ENCODE measurements around the gene C6orf47.

The C6orf47 gene

DNA sequence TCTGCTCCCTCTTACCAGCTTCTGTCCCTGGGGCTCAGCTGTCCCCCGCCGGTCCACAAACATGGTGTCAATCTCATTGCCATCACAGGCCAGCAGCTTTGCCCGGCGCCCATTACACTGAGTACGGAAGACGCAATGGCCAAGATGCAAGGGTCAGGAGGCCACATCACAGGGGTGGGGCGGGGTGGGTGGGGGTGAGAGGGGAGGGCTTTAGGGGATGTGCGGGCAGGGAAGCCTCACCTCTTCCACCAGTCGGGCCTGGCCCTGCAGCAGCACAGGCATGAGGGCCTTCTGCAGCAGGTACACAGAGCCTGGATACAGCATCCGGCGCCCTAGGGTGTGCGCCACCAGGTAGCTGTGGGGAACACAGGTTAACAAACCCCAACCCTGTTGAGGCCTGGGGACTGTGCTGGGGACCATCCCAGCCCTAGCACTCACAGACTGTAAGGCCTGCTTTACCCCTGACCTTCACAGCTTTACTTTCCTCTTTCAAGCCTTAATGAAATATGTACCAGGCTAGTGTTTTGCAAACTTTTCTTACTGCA is 31.1 kb upstream of the C6orf47 start:
- no peak for DNase-seq (ENCODE audit: low spot score)
- TF ChIP-seq CTCF (IDR thresholded peaks at IDR 0.05; ENCODE audit: extremely low read depth, missing control alignments) = no peak

- no peak for TF ChIP-seq CTCF (IDR thresholded peaks at IDR 0.05; ENCODE audit: extremely low read depth, missing control alignments)
- DNase-seq (ENCODE audit: low spot score) = no peak
Measured at GRCh38 chr6:31691078-31691463, 30.5 kb upstream of the C6orf47 start.

DNA sequence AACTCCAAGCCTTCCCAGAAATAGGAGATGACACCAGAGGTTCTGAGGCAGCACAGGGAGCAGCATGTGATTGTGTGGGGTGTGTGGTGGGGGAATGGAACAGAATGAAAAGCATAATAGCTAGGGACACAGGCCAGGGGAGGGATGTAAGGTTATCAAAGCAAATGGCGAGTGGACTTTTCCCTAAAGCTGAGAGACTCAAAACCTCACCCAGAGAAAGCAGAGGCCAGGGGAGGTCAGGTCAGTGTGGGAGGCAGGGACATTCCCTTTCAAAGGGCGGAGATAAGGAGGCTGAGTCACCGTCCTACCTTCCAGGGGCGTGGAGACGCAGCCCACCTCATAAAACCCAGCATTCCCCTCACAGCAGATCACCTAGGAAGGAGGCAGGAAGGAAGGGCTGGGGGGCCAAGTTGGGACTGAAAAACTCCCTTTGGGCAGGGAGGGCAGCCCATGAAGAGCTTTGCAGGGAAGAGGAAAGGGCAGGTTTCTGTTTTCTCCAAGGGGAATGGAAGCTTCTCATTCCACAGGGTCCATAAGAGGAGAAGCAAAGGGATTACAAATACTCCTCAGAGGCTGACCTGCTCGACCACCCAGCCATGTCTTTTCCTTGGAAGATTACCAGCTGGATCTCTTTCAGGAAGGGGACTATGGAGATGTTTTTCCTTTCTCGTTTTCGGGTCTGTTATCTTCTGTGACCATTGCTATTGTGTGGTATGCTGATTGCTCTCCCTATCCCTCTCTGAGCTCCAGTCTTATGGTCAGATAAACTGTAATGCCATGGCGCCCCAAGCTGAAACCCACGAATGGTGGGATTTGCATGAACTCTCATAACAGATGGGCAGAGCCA is 29.9 kb upstream of the C6orf47 start:
- DNase-seq (ENCODE audit: low spot score) = no peak

DNA sequence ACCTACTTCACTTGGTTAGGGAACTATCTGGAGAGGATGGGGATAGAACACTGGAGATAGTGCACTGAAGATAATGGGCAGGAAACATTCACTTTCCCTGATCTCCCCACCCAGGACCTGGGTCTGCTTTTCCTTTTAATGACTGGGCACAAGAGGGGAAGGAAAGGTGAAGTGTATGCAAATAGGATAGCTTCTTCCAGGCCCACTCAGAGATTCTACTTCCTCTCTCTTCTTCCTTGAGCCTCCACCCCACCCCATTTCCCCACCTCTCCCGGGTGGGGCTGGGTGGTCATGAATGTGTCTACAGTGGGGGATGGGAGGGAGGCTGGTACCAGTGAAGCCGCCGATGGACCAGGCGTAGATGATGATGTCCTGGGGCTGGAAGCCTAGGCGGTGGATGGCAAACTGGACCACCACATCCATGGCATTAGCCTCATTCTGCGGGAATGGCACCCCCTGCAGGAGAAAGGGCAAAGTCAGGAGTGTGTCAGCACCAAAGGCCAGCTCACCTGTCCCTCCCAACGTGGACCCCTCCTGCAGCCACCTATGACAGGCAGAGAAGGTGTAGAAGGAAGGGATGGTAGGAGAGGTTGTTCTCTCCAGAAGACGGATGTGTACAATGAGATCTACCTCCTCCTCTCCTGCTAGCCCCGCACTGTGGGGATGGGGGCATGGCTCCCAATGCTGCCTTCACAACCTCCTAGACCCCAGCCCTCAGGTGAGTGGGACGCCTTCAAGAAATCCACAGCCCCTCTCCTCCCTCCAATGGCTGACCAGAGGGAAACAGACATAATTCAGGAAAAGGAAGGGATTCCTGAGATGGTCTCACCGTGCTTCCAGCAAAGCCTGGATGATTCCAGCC is 28.9 kb upstream of the C6orf47 start:
- TF ChIP-seq CTCF (IDR thresholded peaks at IDR 0.05; ENCODE audit: extremely low read depth, missing control alignments) = no peak
- DNase-seq (ENCODE audit: low spot score) = no peak

More for the DNA sequence above, 29.9 kb upstream of the C6orf47 start:
- no peak for TF ChIP-seq CTCF (IDR thresholded peaks at IDR 0.05; ENCODE audit: extremely low read depth, missing control alignments)

GRCh38 chr6:31687860-31688693 is 27.5 kb upstream of the C6orf47 start:
- DNase-seq (ENCODE audit: low spot score) = no peak
- TF ChIP-seq CTCF (IDR thresholded peaks at IDR 0.05; ENCODE audit: extremely low read depth, missing control alignments) = no peak

DNA sequence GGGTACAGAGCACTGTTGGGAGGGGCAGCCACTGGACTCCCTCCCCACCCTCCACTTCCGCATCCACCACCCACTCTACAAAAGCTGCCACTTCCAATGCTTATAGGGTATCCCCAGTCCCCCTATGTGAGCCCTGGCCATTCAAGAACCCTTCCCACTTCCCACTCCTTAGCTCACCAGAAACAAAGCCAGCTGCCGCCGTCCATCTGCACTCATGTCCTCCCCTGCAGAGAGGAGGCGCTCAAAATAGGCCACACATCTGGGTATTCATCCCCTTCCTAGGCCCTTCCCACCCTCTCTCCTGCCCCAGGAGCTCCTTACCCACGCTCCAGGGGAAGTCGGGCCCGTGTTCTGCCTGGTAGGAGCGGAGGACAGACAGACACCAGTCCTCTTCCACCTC is 26.7 kb upstream of the C6orf47 start:
- DNase-seq (ENCODE audit: low spot score) = no peak
- no peak for TF ChIP-seq CTCF (IDR thresholded peaks at IDR 0.05; ENCODE audit: extremely low read depth, missing control alignments)

Data from GM20000 (cell line).